AG09309 (cell line): Measurements from ENCODE around the gene TUBGCP6.
A peak's percentile ranks its signal among the peaks of the same experiment; 100 is the strongest.

ENCODE experiments used
- DNase-seq: peaks from one replicate; pipeline ENCODE4 v3.0.0-alpha.2; 2010; ENCODE audit warnings: low read depth
- H3K4me3 ChIP-seq: 2 replicates; pipeline ENCODE4 v1.5.1; 2011; ENCODE audit warnings: mild to moderate bottlenecking, low read depth, low read length, moderate library complexity; ENCODE audit not compliant: control insufficient read depth
- CTCF ChIP-seq: IDR thresholded peaks from 2 replicates; pipeline ENCODE4 v1.5.1; 2011; ENCODE audit warnings: mild to moderate bottlenecking, low read depth, low read length, inconsistent platforms; ENCODE audit not compliant: insufficient read depth, control insufficient read depth; ENCODE audit errors: missing control alignments

TUBGCP6 gene

GRCh38 chr22:50193621-50194020 is 51.2 kb downstream of the TUBGCP6 start:
- no peak overlapping the region for H3K4me3 ChIP-seq
- no peak for DNase-seq
- no peak for TF ChIP-seq CTCF

GRCh38 chr22:50192436-50193204 is 52.2 kb downstream of the TUBGCP6 start:
- no peak for TF ChIP-seq CTCF
- H3K4me3 ChIP-seq: no peak overlapping the region
- DNase-seq: no peak

GRCh38 chr22:50190941-50191741 is 53.7 kb downstream of the TUBGCP6 start:
- TF ChIP-seq CTCF: no peak
- DNase-seq: no peak
- H3K4me3 ChIP-seq: no peak overlapping the region; the same call in 1 of the 2 replicates

- H3K4me3 ChIP-seq: peak overlapping the region; percentile 18
- no peak for DNase-seq
- peak; percentile 21 for TF ChIP-seq CTCF
Measured at GRCh38 chr22:50190182-50190940, 54.5 kb downstream of the TUBGCP6 start.

GRCh38 chr22:50189849-50190181 is 55.0 kb downstream of the TUBGCP6 start:
- no peak overlapping the region for H3K4me3 ChIP-seq
- no peak for DNase-seq

More at GRCh38 chr22:50189849-50190181, 55.0 kb downstream of the TUBGCP6 start:
- no peak for TF ChIP-seq CTCF
